Epidermal melanocyte (primary cell): ENCODE measurements around the gene ARHGAP19.
A peak's percentile ranks its signal among the peaks of the same experiment; 100 is the strongest.

Source experiments
- DNase-seq: peaks from one replicate; pipeline ENCODE4 v3.0.0; 2011; ENCODE audit warnings: low spot score; ENCODE audit not compliant: insufficient read length

Gene ARHGAP19

GRCh38 chr10:97196223-97197029 lies 96.0 kb downstream of the ARHGAP19 start:
- DNase-seq: peak; percentile 50

GRCh38 chr10:97195706-97196222 lies 96.7 kb downstream of the ARHGAP19 start:
- no peak for DNase-seq

- no peak for DNase-seq
Observed at GRCh38 chr10:97192952-97193435, 99.4 kb downstream of the ARHGAP19 start.

GRCh38 chr10:97190450-97190849 lies 102.0 kb downstream of the ARHGAP19 start:
- DNase-seq: no peak

- no peak for DNase-seq
Observed at GRCh38 chr10:97188261-97188711, 104.2 kb downstream of the ARHGAP19 start.

- DNase-seq: no peak
Observed at GRCh38 chr10:97186911-97187310, 105.5 kb downstream of the ARHGAP19 start.

GRCh38 chr10:97185326-97186058 lies 106.9 kb downstream of the ARHGAP19 start, which contains the start of gene SLIT1:
SLIT1 (minus strand) TSS chr10:97185959; CDS start chr10:97185674, 285 bp downstream.
- no peak for DNase-seq

- DNase-seq: no peak
Observed at GRCh38 chr10:97184971-97185325, 107.5 kb downstream of the ARHGAP19 start.

- no peak for DNase-seq
Observed at GRCh38 chr10:97183314-97183713, 109.1 kb downstream of the ARHGAP19 start.

GRCh38 chr10:97182288-97182990 lies 110.0 kb downstream of the ARHGAP19 start:
- no peak for DNase-seq

GRCh38 chr10:97180986-97181385 lies 111.5 kb downstream of the ARHGAP19 start:
- DNase-seq: no peak

- DNase-seq: no peak
Observed at GRCh38 chr10:97180363-97180755, 112.1 kb downstream of the ARHGAP19 start.

GRCh38 chr10:97179731-97180362 lies 112.6 kb downstream of the ARHGAP19 start:
- no peak for DNase-seq

- no peak for DNase-seq
Observed at GRCh38 chr10:97179311-97179710, 113.1 kb downstream of the ARHGAP19 start.

GRCh38 chr10:97178074-97178473 lies 114.4 kb downstream of the ARHGAP19 start:
- DNase-seq: no peak

- DNase-seq: no peak
Observed at GRCh38 chr10:97176226-97176625, 116.2 kb downstream of the ARHGAP19 start.

- no peak for DNase-seq
Observed at GRCh38 chr10:97175586-97175985, 116.9 kb downstream of the ARHGAP19 start.

GRCh38 chr10:97174941-97175340 lies 117.5 kb downstream of the ARHGAP19 start:
- DNase-seq: no peak

GRCh38 chr10:97174276-97174775 lies 118.1 kb downstream of the ARHGAP19 start:
- no peak for DNase-seq

GRCh38 chr10:97173036-97173435 lies 119.4 kb downstream of the ARHGAP19 start:
- no peak for DNase-seq
